GM18511 (cell line): ENCODE results near the gene FAM3C.

Experiments
- ATAC-seq: cut with Tn5 transposase; IDR thresholded peaks from one replicate; pipeline ENCODE4 v1.9.1; 2021; ENCODE audit warnings: mild to moderate bottlenecking, moderate library complexity; ENCODE audit not compliant: unreplicated experiment

Gene FAM3C

GRCh38 chr7:121383235-121383910 lies 12.7 kb downstream of the FAM3C start:
- ATAC-seq, result no peak

- ATAC-seq, result no peak
These were observed 13.6 kb downstream of the FAM3C start for GRCh38 chr7:121382473-121382872.

- no peak for ATAC-seq
These were observed 16.2 kb downstream of the FAM3C start for GRCh38 chr7:121379930-121380329.

GRCh38 chr7:121376979-121377378 lies 19.1 kb downstream of the FAM3C start:
- ATAC-seq, result no peak

GRCh38 chr7:121373177-121373576 lies 22.9 kb downstream of the FAM3C start:
- ATAC-seq, result no peak

- ATAC-seq, result peak; percentile 91
These were observed 23.6 kb downstream of the FAM3C start for GRCh38 chr7:121372376-121373010.

GRCh38 chr7:121371883-121372282 lies 24.2 kb downstream of the FAM3C start:
- ATAC-seq, result no peak

GRCh38 chr7:121371367-121371766 lies 24.7 kb downstream of the FAM3C start:
- ATAC-seq, result no peak

- ATAC-seq, result peak; percentile 60
These were observed 26.6 kb downstream of the FAM3C start for GRCh38 chr7:121369462-121369861.

- ATAC-seq, result no peak
These were observed 29.2 kb downstream of the FAM3C start for GRCh38 chr7:121366852-121367431.

- no peak for ATAC-seq
These were observed 35.5 kb downstream of the FAM3C start for GRCh38 chr7:121360564-121360963.

GRCh38 chr7:121355574-121355973 lies 40.5 kb downstream of the FAM3C start:
- ATAC-seq, result no peak

- peak; percentile 66 for ATAC-seq
These were observed 43.8 kb downstream of the FAM3C start for GRCh38 chr7:121352323-121352722.

- peak; percentile 38 for ATAC-seq
These were observed 44.4 kb downstream of the FAM3C start for GRCh38 chr7:121351682-121352081.

- no peak for ATAC-seq
These were observed 51.6 kb downstream of the FAM3C start for GRCh38 chr7:121344497-121344896.

- ATAC-seq, result no peak
These were observed 52.0 kb downstream of the FAM3C start for GRCh38 chr7:121344093-121344492.

- no peak for ATAC-seq
These were observed 52.8 kb downstream of the FAM3C start for GRCh38 chr7:121343302-121343701.

GRCh38 chr7:121342631-121343030 lies 53.5 kb downstream of the FAM3C start:
- ATAC-seq, result no peak

- ATAC-seq, result no peak
These were observed 54.2 kb downstream of the FAM3C start for GRCh38 chr7:121341933-121342332.

GRCh38 chr7:121339082-121339481 lies 57.0 kb downstream of the FAM3C start:
- ATAC-seq, result no peak

- ATAC-seq, result no peak
These were observed 58.7 kb downstream of the FAM3C start for GRCh38 chr7:121337398-121337797.

GRCh38 chr7:121336579-121336978 lies 59.5 kb downstream of the FAM3C start:
- no peak for ATAC-seq
